GM19468 (cell line): Measurements from ENCODE around the gene TRABD.

ENCODE experiments used
- ATAC-seq: cut with Tn5 transposase; IDR thresholded peaks from one replicate; pipeline ENCODE4 v1.9.1; 2021; ENCODE audit warnings: mild to moderate bottlenecking, moderate library complexity, moderate number of reproducible peaks; ENCODE audit not compliant: unreplicated experiment; ENCODE audit errors: extremely low read depth

TRABD gene

DNA sequence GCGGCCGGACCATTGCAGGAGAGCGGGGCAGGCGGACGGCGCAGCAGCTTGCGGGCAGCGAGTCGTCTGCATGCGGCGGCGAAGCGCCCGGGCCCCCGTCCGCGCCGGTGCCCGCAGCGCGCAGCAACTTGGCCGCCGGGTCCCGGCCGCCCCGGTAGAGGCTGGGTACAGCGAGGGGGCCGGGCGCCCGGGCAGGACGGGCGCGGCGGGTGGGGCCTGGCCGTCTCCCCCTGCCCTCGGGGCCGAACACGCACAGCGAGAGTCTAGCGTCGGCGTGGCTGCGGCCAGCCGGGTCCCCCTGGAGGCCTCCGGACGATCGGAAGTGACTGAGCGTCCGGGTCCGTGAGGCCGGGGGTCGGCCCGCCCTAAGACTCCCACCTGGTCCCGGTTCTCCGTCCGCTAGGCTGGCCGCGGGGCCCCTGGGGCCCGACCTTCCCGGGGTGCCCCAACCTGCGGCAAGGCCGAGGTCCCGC lies 775 bp upstream of the TRABD start:
- no peak for ATAC-seq

DNA sequence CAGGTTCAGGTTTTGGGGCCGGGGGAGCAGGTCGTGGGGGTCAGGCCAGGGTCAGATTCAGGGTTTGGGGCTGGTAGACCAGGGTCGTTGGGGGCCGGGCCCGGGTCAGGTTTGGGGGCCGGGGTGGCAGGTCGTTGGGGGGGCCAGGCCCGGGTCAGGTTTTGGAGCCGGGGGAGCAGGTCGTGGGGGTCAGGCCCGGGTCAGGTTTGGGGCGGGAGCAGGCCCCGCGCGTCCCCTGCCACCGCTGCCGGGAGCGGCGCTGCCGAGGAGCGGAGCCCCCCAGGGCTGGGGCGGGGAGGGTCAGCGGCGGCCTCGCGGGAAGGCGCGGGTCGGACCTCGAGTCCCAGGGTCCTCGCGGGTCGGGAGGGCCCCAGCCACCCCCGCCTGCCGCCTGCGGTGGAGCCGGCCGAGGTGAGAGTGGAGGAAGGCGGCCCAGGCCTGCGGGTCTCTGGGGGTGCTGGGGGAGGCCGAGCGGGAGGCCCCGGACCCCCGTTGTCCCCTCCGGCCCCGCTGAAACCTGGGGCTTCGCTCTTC lies 535 bp downstream of the TRABD start:
- ATAC-seq, result no peak

DNA sequence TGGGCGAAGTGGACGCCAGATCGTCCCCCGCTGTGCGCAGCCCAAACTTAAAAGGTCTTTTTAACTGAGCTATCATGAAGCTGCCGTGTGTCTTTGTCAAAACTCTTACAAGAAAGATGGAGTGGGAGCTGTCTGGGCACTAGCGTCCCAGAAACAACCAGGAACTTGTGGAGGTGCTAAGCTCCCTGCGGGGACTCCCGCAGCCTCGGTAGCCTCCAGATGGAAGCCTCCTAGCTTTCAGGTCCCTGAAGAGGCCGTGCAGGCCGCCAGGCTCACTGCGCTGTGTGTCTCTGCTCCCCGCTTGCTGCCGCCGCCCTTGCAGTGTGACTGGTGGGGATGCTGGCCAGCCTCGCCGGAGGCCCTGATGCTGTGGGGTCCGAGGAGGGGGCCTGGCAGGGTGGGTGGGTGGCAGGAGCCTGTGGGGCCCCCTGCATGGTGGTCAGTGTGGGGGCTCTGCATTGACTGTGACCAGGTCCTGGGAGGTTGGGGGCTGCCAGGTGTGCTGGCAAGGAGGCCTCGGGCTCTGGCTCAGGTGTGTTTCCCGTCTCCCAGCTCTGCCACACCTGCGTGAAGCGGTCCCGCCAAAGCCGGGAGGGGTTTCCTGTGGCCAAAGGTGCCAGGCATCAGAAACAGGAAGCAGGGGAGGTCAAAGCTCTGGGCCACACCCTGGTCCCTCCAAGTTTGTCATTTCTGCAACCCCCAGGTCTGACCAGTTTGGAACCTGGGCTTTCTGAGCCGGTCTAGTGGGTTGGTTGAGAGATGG lies 1.2 kb downstream of the TRABD start:
- ATAC-seq, result no peak

DNA sequence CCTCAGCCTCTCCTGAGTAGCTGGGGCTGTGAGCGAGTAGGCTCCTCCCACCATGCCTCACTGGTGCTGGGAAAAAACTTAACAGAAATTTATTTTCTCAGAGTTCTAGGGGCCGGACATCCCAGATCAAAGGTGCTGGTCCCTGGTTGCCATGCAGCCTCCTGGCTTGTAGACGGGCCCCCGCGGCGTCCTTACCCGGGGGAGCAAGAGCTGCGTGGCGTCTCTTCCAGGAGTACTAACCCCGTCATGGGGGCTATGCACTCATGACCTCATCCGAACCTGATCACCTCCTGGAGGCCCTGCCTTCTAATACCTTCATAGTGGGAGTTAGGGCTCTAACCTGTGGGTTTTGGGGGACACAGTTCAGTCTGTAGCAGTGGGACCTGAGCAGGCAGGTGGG lies 2.6 kb downstream of the TRABD start:
- ATAC-seq, result no peak

DNA sequence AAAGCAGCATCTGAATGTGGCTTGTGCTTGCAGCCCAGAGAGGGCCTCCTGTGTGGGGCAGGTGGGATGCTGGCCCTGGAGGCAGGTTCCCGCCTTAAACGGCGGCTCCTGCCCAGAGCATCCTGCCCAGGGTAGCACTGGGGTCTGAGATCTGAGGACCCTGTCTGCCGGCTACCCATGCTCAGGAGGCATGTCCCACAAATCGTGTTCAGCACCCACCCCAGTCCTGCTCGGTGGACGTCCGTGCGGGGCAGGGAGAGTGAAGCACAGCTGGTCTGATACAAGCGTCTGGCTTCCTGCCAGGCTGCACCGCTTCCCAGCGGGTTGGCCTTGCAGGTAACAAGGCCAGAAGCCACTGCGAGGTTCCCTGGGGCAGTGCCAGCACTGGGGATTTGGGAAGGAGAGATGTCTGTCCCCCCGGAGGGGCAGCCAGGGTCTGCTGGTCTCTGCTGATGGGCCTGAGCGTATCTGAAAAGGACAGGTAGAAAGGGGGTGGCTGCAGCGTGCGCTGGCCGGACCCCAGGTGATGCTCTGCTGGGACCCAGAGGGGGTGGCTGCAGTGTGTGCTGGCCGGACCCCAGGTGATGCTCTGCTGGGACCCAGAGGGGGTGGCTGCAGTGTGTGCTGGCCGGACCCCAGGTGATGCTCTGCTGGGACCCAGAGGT lies 3.6 kb downstream of the TRABD start:
- no peak for ATAC-seq

DNA sequence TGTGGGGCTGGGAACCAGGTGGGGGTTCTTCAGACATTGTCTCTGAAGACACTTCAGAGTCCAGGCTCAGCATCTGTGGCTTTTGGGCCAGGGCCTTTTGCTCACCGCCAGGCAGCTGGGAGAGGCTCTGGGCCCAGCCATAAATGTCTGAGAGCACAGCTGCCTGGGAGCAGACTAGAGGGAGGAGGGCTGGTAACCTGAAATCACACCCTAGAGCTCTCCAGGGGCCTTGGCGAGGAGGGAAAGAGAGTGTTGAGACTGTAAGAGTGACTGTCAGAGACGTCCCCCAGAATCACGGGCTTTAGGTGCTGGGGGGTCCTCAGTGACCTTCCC lies 4.1 kb downstream of the TRABD start:
- ATAC-seq, result no peak

DNA sequence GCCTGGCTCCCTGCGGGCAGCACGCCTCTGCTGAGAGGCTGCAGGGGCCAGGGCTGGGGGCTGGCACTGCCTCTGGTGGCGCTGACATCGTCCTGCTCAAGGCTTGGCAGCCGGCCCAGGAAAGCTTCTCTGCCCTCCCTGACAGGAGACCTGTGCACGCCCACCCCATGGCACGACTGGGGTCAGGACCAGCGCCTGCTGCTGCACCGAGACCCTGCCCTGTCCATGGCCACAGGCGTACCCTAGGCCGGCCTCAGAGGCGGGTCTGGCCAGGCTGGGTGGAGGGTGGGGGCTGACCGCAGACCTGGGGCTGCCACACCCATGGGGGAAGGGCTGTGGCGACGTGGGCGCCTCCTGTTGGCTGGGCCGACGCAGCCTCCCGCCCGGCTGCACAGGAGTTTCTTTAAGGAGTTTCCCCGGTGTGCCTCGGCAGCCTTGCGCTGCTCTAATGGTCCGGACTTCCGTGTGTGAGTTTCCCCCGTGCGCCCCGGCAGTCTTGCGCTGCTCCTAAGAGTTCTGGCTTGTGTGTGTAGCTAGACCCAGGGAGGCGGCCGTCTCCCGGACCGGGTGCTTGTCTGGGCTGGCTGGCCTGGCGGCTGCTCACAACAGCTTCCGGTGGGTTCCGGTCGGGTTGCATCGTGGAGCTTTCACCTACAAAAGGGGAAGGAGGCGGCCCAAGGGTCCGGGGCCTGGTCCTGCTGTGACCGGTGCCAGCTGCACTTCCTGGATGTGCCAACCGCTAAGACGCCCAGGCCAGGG lies 4.6 kb downstream of the TRABD start:
- no peak for ATAC-seq

DNA sequence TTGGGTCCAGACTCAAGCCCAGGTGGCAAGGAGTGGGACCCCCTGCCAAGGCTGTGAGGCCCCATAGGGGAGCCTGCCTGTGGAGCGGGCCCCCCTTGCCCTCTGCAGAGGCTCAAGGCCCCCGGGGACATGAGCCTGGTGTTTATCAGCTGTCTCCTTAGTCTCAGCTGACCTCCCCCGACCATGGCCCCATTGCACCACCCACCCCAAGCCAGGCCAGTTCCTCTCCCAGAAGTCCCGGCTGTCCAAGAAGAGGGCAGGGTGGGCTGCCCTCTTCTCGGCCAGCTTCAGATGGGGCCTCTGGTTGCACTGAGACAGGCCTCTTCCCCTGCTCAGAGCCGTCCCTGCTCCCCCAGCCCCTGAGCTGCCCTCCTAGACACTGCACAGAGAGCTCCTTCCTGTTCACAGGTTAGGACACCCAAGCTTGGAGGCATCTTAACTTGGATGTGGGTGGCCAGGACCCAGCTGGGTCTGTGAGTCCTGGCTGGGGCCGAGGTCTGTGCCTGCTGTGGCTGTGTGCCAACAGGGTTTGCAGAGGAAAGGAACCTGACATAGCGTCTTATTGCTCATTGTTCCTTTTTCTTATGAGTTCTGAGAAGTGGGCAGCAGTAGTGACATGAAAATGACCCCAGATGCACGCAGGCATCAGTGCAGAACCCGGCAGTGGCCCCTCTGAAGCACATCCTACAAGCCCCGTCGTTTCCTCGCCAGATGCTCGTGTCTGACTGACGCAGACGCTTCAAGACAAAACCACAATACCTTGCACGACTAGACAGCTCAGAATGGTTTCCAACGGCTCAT lies 5.4 kb downstream of the TRABD start:
- peak; percentile 12 for ATAC-seq

DNA sequence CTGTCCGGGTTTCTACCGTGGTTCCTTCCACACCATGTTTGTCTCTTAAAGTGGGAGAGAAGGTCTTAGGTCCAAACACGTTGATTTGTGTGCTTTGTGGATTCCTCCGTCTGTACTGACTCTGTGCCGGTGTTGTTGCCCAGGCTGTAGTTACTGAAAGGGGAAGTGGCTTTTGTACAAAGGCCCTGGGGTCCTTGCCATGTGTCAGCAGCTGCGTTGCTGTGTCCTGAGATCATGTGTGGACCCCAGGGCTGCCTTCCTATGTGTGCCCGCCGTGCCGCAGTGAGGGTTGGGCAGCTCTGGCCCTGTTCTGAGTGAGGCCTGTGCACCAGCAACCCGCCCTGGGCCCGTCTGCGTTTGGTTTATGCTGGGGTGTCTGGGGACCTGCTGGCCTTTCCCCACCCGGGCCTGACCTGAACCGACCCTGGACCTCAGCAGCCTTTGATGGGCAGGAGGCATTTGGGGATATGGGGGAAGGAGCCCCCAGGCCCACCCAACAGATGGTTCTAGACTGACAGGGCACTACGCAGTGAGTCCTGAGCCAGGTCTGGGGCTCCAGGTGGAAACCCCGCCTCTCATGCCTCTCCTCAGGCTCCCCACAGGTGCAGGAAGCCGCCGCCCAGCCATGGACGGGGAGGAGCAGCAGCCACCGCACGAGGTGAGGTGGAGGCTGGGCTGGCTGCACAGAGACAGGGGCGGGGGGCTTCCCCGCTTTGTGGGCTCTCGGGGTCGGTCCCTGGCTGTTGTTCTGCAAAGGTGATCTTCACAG lies 6.9 kb downstream of the TRABD start:
- no peak for ATAC-seq

DNA sequence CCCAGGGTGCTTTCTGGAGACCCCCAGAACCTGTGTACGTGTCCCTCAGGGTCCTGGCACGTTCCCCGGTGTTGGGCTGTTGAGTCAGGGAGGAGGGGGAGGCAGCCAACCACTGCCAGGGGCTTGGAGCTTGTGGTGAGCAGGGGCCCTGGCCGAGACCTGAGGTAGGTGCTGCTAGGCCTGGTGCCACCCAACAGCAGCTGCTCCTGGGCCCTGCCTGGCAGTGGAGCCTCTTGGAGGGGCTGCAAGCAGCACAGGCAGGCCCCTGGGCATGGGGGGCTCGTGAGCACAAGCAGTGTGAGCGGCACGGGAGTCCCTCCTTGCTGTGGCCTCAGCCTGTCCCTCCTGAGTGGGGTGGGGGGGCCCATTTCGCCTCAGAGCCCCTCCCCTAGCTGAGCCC lies 7.9 kb downstream of the TRABD start:
- no peak for ATAC-seq

DNA sequence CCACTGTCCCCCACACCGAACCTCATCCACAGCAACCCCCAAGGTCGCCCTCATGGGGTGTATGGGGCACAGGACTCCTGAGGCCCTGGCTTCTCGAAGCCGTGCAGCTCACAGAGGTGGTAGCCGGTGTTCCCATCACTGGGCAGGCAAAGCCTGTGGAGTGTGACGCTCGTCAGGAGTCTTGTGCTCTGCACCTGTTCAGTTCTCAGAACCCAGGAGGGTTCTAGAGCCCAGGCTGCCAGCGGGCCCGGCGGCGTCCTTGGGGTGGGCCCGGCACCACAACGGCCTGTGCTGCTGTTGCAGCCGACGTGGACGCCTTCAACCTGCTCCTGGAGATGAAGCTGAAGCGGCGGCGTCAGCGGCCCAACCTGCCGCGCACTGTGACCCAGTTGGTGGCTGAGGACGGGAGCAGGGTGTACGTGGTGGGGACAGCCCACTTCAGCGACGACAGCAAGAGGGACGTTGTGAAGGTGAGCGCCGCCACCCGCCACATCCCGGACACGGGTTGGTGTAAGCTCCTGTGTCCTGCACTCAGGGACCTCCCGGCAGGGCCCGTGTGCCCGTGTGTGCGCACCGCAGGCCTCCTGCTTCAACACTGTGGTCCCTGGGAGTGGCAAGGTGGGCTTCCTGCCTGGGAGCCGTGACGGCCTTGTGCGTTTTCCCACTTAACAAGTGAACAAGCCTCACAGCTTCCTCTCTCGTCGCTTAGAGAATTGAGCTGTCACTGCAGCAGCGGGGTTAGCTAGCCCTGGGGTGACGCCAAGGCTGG lies 8.5 kb downstream of the TRABD start:
- no peak for ATAC-seq

DNA sequence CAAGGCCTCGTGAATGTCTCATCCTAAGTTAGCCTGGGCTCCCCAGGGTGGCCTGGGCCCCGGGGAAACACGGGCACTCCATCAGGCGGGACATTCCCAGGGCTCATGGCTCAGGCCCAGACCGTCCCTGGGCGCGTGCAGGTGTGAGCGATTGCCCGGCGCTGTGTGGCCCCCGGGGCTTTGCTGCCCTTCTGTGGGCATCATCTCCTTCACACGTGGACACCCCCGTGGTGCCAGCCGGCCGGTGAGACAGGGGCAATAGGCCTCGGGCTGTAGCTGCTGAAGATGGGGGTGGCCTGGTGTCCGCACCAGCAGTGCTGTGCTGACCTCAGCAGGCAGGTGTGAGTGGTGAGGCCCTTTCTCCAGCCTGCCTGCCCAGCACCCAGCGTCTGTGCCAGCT lies 10.5 kb downstream of the TRABD start:
- no peak for ATAC-seq

DNA sequence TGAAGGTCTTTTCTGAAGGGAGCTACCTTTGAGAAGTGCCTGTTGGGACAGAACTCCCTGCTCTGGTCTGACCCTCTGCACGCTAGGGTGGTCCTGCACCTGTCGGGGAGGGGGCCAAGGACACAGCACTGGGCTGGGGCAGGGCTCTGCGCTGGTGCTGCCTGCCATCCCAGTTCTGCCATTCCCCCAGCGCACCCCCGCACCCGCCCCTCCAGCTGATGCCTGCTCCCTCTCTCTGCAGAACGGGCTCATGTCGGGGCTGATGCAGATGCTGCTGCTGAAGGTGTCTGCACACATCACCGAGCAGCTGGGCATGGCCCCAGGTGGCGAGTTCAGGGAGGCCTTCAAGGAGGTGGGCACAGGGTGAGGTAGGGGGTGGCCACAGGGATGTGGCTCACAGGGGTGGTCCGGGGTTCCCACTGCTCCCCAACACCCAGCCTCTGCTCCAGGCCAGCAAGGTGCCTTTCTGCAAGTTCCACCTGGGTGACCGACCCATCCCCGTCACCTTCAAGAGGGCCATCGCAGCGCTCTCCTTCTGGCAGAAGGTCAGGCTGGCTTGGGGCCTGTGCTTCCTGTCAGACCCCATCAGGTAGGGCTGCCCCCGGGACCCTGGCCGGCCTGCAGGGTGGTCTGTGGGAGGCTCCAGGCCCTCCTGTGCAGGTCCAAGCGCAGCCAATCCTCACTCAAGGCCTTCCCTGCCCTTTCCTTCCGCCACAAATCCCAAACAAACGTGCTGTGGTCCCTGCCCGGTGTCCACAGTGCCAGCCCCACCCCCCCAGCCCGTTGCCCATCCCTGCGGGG lies 11.5 kb downstream of the TRABD start:
- ATAC-seq, result no peak

DNA sequence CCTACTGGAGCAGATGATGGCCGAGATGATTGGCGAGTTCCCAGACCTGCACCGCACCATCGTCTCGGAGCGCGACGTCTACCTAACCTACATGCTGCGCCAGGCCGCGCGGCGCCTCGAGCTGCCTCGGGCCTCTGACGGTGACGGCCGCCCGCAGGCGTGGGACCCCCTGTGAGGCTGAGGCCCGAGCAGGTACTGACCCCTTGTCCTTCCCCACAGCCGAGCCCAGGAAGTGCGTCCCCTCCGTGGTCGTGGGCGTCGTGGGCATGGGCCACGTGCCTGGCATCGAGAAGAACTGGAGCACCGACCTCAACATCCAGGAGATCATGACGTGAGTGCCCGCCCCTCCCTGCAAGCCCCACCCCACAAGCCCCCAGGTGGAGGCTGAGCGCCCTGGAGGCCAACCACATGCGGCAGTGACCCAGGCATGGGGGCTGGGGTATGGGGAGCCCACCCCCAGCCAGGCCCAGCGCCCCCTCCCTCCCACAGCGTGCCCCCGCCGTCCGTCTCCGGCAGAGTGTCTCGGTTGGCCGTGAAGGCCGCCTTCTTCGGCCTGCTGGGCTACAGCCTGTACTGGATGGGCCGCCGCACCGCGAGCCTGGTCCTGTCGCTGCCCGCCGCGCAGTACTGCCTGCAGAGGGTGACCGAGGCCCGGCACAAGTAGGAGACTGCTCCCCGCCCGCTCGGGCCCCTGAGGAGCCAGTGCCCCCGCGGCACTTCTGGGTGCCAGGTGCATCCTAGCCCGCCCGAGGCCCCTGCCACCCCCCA lies 12.3 kb downstream of the TRABD start:
- no peak for ATAC-seq

DNA sequence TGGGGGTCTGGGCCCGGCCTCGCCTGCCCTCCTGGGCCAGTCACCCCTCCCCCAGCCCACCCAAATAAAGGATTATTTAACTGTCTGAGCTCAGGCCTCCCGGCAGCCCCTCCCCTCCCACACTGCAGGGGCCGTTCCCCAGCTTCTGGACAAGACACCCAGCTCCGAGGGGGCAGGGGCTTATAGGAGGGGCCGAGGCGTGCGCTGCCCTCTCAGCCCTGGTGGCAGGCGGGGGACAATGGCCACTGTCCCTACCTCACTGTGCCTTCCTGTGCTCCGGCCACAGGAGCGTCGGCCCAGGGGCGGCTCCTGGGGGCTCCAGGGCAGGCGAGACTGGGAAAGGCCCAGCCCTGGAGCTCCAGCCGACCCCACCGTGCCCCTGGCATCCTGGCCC lies 12.9 kb downstream of the TRABD start:
- ATAC-seq, result no peak

DNA sequence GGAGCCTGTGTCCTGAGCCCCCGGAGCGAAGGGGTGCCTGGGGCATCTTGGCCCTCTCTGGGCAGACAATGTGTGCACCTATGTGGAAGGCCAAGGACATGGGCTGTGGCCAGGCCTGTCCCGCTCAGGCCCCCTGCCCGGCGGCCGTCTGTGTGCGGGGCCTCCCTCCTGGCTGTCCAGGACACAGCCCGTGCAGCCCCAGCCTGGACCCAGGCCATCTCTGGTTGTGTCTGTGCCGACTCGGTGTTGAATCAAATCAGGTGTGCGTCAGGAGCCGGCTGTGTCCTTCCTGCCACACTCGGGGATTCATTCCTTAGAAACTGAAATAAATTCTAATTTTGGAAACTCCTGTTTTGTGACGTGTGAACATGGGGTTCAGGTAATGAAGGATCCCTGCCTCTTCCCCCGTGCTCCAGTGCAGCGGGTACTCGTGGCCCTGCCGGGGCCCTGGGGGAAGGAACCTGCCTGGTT lies 13.6 kb downstream of the TRABD start:
- ATAC-seq, result no peak

DNA sequence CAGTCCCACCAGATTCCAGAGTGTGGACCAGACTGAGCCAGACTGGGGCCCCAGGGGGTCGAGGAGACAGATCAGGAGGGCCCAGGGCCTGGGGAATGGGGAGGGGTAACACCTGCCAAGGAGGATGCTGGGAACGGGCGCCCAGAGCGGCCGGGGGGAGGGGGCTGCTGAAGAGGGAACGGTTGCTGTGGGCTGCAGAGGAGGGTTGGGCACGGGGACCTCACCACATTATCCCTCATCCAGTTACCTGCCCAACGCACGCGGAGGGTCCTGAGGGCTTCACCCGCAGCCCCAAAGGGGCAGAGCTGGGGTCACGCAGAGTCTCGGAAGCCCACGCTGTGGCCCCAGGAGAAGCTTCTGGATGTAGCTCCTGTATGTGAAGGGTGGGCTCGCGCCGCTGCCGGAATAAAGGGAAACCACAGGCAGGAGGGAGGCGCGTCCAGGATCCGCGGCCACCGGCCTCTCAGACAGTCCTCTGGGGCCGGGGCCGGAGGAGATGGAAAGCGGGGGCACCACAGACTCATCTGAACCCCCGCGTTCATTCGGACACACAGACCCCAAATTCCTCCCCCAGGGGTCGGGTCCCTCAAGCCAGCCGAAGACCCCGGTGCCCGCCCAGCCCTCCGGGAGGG lies 14.2 kb downstream of the TRABD start:
- no peak for ATAC-seq
